WTC11 (cell line): ENCODE measurements around the gene FGFRL1.

ENCODE experiments used
- CREB1 ChIP-seq: sonication (generic); formaldehyde crosslinking; IDR thresholded peaks from 2 replicates; pipeline ENCODE4 v1.8.0; 2023; ENCODE audit warnings: mild to moderate bottlenecking, missing genetic modification reagents
- FOXP1 ChIP-seq: sonication (generic); formaldehyde crosslinking; IDR thresholded peaks from 2 replicates; pipeline ENCODE4 v1.8.0; 2022; ENCODE audit warnings: missing genetic modification reagents, mild to moderate bottlenecking, moderate library complexity, borderline replicate concordance
- KAT7 ChIP-seq: sonication (generic); formaldehyde crosslinking; IDR thresholded peaks from 2 replicates; pipeline ENCODE4 v1.8.1; 2023; ENCODE audit warnings: missing genetic modification reagents, mild to moderate bottlenecking, borderline replicate concordance
- TCF7 ChIP-seq: sonication (generic); formaldehyde crosslinking; IDR thresholded peaks from 2 replicates; pipeline ENCODE4 v1.8.0; 2022; ENCODE audit warnings: mild to moderate bottlenecking, low read depth, missing genetic modification reagents, moderate library complexity
- TF ChIP-seq, protein P1 (sequence below): fragments of 200-600 bp; IDR thresholded peaks from 2 replicates; pipeline ENCODE4 v1.8.0; 2022; ENCODE audit warnings: antibody characterized with exemption
- TF ChIP-seq, protein P2 (sequence below): sonication (generic); formaldehyde crosslinking; IDR thresholded peaks from 2 replicates; pipeline ENCODE4 v1.8.1; 2023; ENCODE audit warnings: mild to moderate bottlenecking, missing genetic modification reagents, moderate library complexity

DNA sequence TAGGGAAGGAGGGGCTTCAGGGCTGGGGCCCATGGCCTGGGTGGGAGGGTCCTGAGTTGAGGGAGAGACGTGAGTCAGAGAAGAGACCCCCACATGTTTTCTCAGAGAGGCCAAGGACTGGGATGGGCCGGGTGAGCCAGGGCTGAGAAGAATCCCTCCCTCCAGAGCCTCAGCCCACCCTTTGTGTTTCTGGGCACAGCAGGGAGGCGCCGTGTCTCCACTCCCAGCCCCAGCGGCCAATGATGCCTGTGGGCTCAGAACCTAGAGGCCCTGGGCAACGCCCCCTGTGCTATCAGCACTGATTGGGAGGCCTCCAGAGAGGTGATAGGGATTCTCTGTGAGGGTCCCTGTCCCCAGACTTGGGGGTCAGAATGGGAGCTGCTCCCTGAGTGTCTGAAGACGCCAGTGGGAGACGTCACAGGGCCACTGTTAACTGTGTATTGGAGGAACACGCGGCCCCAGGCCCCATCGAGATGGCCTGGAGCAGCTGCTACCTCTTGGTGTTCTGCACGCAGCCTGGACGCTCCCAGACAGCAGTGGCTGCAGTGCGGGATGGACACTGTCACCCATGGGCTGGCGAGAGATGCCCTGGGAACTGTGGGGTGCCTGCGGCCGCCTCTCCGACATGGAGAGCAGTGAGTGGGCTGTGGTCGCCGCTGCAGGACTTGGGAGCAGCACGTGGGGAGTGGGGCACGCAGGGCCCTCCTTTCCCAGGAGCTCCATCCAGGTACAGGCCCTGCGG, 8.5 kb downstream of the FGFRL1 start:
- TF ChIP-seq CREB1 (CRISPR knock-in tag) (no peak), FOXP1 (no peak), KAT7 (CRISPR knock-in tag) (no peak), TCF7 (CRISPR knock-in tag) (no peak)
- TF ChIP-seq, protein P1, sequence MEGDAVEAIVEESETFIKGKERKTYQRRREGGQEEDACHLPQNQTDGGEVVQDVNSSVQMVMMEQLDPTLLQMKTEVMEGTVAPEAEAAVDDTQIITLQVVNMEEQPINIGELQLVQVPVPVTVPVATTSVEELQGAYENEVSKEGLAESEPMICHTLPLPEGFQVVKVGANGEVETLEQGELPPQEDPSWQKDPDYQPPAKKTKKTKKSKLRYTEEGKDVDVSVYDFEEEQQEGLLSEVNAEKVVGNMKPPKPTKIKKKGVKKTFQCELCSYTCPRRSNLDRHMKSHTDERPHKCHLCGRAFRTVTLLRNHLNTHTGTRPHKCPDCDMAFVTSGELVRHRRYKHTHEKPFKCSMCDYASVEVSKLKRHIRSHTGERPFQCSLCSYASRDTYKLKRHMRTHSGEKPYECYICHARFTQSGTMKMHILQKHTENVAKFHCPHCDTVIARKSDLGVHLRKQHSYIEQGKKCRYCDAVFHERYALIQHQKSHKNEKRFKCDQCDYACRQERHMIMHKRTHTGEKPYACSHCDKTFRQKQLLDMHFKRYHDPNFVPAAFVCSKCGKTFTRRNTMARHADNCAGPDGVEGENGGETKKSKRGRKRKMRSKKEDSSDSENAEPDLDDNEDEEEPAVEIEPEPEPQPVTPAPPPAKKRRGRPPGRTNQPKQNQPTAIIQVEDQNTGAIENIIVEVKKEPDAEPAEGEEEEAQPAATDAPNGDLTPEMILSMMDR, result no peak
- TF ChIP-seq, protein P2, sequence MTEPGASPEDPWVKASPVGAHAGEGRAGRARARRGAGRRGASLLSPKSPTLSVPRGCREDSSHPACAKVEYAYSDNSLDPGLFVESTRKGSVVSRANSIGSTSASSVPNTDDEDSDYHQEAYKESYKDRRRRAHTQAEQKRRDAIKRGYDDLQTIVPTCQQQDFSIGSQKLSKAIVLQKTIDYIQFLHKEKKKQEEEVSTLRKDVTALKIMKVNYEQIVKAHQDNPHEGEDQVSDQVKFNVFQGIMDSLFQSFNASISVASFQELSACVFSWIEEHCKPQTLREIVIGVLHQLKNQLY (CRISPR knock-in tag), result no peak
